Measurements from ENCODE around the gene PGF. TPM values are rescaled to one million over a fixed set of nuclear protein-coding genes. Genes with fewer than 3 reads are reported as not detected.

Gene PGF
- total and polyA plus RNA-seq, 2 of the 13 experiments (the other 11 are each of a cell fraction or from before 2014, with no cell fraction given) = 10.7 to 27.5 TPM

DNA sequence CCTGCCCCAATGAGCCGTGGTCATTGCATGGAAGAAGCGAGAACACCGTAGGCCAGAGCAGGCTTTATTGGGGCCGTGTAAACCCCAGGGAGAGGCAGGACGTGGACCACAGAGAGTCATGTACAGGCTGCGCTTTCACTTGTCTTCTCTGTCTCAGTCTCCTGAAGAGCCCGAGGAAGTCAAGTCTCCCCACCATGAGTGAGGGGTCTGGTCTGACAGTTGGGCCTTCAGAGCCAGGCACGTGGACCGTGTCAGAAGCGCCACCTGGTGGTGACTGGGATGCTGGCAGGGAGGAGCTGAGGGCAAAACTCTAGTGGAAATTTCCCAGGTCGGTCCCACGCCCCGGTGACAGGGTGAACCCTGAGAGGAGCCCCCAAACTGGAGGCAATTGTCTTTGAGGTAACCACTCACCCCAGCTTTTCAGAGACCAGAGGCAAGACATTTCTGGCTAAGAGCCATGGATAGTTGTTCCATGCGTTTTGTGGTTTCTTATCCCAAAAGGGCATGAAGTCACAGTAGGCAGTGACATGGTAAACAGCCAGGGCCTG, 49.7 kb downstream of the PGF start (continued):
- TF ChIP-seq NR2F6 (IDR thresholded peaks at IDR 0.05) (no peak), NR2F6 (CRISPR knock-in tag; IDR thresholded peaks at IDR 0.05) (peak; percentile 29; the same call in 1 of the 2 replicates), SP4 (CRISPR knock-in tag; IDR thresholded peaks at IDR 0.05) (peak; percentile 32; the same call in 1 of the 2 replicates), DRAP1 (CRISPR knock-in tag; IDR thresholded peaks at IDR 0.05) (no peak), IRF2 (CRISPR knock-in tag; IDR thresholded peaks at IDR 0.05) (no peak), ELF3 (CRISPR knock-in tag; IDR thresholded peaks at IDR 0.05) (no peak), MAZ (IDR thresholded peaks at IDR 0.05; ENCODE audit: borderline replicate concordance, low read depth, low read length) (no peak), MAZ (CRISPR knock-in tag; IDR thresholded peaks at IDR 0.05; ENCODE audit: low read depth) (no peak; the same call in 1 of the 2 replicates), FOXJ3 (CRISPR knock-in tag; IDR thresholded peaks at IDR 0.05; ENCODE audit: borderline replicate concordance) (no peak), ZFY (CRISPR knock-in tag; IDR thresholded peaks at IDR 0.05) (peak; percentile 41; the same call in 1 of the 2 replicates), HNF4G (IDR thresholded peaks at IDR 0.05; ENCODE audit: borderline replicate concordance, low read depth, low read length) (no peak), HNF4G (CRISPR knock-in tag; IDR thresholded peaks at IDR 0.05; ENCODE audit: borderline replicate concordance, low read depth) (no peak), ZNF75D (CRISPR knock-in tag; IDR thresholded peaks at IDR 0.05; ENCODE audit: borderline replicate concordance) (no peak), ZNF549 (CRISPR knock-in tag; IDR thresholded peaks at IDR 0.05) (no peak), MED1 (CRISPR knock-in tag; IDR thresholded peaks at IDR 0.05) (0 out of 2 replicates have a peak, but pooled peaks have one; percentile 32), KMT2B (CRISPR knock-in tag; IDR thresholded peaks at IDR 0.05) (no peak), HDAC2 (CRISPR knock-in tag; IDR thresholded peaks at IDR 0.05) (no peak), AKAP8 (CRISPR knock-in tag; IDR thresholded peaks at IDR 0.05) (peak; percentile 53; the same call in 1 of the 2 replicates), MXD3 (CRISPR knock-in tag; IDR thresholded peaks at IDR 0.05) (0 out of 2 replicates have a peak, but pooled peaks have one; percentile 41), ZFP41 (CRISPR knock-in tag; IDR thresholded peaks at IDR 0.05; ENCODE audit: borderline replicate concordance) (no peak), ZNF251 (CRISPR knock-in tag; IDR thresholded peaks at IDR 0.05) (no peak), TGIF2 (CRISPR knock-in tag; IDR thresholded peaks at IDR 0.05) (peak; percentile 85; the same call in 1 of the 2 replicates)
- TF ChIP-seq, protein P1, sequence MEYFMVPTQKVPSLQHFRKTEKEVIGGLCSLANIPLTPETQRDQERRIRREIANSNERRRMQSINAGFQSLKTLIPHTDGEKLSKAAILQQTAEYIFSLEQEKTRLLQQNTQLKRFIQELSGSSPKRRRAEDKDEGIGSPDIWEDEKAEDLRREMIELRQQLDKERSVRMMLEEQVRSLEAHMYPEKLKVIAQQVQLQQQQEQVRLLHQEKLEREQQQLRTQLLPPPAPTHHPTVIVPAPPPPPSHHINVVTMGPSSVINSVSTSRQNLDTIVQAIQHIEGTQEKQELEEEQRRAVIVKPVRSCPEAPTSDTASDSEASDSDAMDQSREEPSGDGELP (IDR thresholded peaks at IDR 0.05; ENCODE audit: borderline replicate concordance, low read depth) = no peak
- TF ChIP-seq, protein P2, sequence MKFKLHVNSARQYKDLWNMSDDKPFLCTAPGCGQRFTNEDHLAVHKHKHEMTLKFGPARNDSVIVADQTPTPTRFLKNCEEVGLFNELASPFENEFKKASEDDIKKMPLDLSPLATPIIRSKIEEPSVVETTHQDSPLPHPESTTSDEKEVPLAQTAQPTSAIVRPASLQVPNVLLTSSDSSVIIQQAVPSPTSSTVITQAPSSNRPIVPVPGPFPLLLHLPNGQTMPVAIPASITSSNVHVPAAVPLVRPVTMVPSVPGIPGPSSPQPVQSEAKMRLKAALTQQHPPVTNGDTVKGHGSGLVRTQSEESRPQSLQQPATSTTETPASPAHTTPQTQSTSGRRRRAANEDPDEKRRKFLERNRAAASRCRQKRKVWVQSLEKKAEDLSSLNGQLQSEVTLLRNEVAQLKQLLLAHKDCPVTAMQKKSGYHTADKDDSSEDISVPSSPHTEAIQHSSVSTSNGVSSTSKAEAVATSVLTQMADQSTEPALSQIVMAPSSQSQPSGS (CRISPR knock-in tag; IDR thresholded peaks at IDR 0.05) = no peak
- TF ChIP-seq, protein P3, sequence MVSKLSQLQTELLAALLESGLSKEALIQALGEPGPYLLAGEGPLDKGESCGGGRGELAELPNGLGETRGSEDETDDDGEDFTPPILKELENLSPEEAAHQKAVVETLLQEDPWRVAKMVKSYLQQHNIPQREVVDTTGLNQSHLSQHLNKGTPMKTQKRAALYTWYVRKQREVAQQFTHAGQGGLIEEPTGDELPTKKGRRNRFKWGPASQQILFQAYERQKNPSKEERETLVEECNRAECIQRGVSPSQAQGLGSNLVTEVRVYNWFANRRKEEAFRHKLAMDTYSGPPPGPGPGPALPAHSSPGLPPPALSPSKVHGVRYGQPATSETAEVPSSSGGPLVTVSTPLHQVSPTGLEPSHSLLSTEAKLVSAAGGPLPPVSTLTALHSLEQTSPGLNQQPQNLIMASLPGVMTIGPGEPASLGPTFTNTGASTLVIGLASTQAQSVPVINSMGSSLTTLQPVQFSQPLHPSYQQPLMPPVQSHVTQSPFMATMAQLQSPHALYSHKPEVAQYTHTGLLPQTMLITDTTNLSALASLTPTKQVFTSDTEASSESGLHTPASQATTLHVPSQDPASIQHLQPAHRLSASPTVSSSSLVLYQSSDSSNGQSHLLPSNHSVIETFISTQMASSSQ (IDR thresholded peaks at IDR 0.05; ENCODE audit: low read depth) = no peak
- TF ChIP-seq, protein P3 (CRISPR knock-in tag; IDR thresholded peaks at IDR 0.05; ENCODE audit: borderline replicate concordance) = no peak
